Measurements from ENCODE around the gene ATMIN.

Gene ATMIN

GRCh38 chr16:81003064-81003463, 32.6 kb upstream of the ATMIN start:
- Histone ChIP-seq H3K27ac (ENCODE audit: low read length) (no peak overlapping the region), H3K9ac (ENCODE audit: low read length) (no peak overlapping the region), H3K4me2 (ENCODE audit: low read length) (no peak overlapping the region)

GRCh38 chr16:81003610-81004460, 31.8 kb upstream of the ATMIN start:
- Histone ChIP-seq H4K20me1 (ENCODE audit: insufficient read depth, low read length) (peaks cover 36% of the 10 kb centered on the region), H3K4me2 (ENCODE audit: low read length) (peak overlapping the region; percentile 100)
- TF ChIP-seq, protein P1, sequence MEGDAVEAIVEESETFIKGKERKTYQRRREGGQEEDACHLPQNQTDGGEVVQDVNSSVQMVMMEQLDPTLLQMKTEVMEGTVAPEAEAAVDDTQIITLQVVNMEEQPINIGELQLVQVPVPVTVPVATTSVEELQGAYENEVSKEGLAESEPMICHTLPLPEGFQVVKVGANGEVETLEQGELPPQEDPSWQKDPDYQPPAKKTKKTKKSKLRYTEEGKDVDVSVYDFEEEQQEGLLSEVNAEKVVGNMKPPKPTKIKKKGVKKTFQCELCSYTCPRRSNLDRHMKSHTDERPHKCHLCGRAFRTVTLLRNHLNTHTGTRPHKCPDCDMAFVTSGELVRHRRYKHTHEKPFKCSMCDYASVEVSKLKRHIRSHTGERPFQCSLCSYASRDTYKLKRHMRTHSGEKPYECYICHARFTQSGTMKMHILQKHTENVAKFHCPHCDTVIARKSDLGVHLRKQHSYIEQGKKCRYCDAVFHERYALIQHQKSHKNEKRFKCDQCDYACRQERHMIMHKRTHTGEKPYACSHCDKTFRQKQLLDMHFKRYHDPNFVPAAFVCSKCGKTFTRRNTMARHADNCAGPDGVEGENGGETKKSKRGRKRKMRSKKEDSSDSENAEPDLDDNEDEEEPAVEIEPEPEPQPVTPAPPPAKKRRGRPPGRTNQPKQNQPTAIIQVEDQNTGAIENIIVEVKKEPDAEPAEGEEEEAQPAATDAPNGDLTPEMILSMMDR (IDR thresholded peaks at IDR 0.05; ENCODE audit: low read depth, low read length), result no peak
- no peak for TF ChIP-seq EZH2phosphoT487 (IDR thresholded peaks at IDR 0.05; ENCODE audit: low read depth)

More at GRCh38 chr16:81003064-81003463, 32.6 kb upstream of the ATMIN start:
- peaks cover 30% of the 10 kb centered on the region for H4K20me1 ChIP-seq (ENCODE audit: insufficient read depth, low read length)
- peaks cover 23% of the 10 kb centered on the region for H3K4me1 ChIP-seq (ENCODE audit: low read length)
- no peaks in the 10 kb centered on the region for H3K27me3 ChIP-seq (ENCODE audit: low read depth, low read length)
- TF ChIP-seq EZH2phosphoT487 (IDR thresholded peaks at IDR 0.05; ENCODE audit: low read depth), result no peak
- TF ChIP-seq, protein P1 (IDR thresholded peaks at IDR 0.05; ENCODE audit: low read depth, low read length), result no peak
- peaks cover 91% of the 10 kb centered on the region for H3K79me2 ChIP-seq (ENCODE audit: low read length)
- no peaks in the 10 kb centered on the region for H3K9me3 ChIP-seq (ENCODE audit: insufficient read depth, low read length)
- H2AFZ ChIP-seq (ENCODE audit: low read depth, low read length), result no peak overlapping the region
- H3K36me3 ChIP-seq (replicated peaks; ENCODE audit: low read depth, low read length), result peaks cover 5% of the 10 kb centered on the region
- no peak overlapping the region for H3K4me3 ChIP-seq (ENCODE audit: low read length)

GRCh38 chr16:81004646-81005353, 30.8 kb upstream of the ATMIN start:
- Histone ChIP-seq H3K9me3 (ENCODE audit: insufficient read depth, low read length) (no peaks in the 10 kb centered on the region), H3K9ac (ENCODE audit: low read length) (peak overlapping the region; percentile 53), H2AFZ (ENCODE audit: low read depth, low read length) (no peak overlapping the region), H3K27me3 (ENCODE audit: low read depth, low read length) (no peaks in the 10 kb centered on the region), H3K4me1 (ENCODE audit: low read length) (peaks cover 24% of the 10 kb centered on the region), H3K27ac (ENCODE audit: low read length) (peak overlapping the region; percentile 54), H3K79me2 (ENCODE audit: low read length) (peaks cover 91% of the 10 kb centered on the region), H3K4me3 (ENCODE audit: low read length) (peak overlapping the region; percentile 95), H4K20me1 (ENCODE audit: insufficient read depth, low read length) (peaks cover 33% of the 10 kb centered on the region), H3K4me2 (ENCODE audit: low read length) (peak overlapping the region; percentile 100), H3K36me3 (replicated peaks; ENCODE audit: low read depth, low read length) (peaks cover 10% of the 10 kb centered on the region)
- TF ChIP-seq, protein P1 (IDR thresholded peaks at IDR 0.05; ENCODE audit: low read depth, low read length), result peak; percentile 72
- no peak for TF ChIP-seq EZH2phosphoT487 (IDR thresholded peaks at IDR 0.05; ENCODE audit: low read depth)

More at GRCh38 chr16:81003610-81004460, 31.8 kb upstream of the ATMIN start:
- peak overlapping the region; percentile 95 for H3K4me3 ChIP-seq (ENCODE audit: low read length)
- H3K9me3 ChIP-seq (ENCODE audit: insufficient read depth, low read length), result no peaks in the 10 kb centered on the region
- H3K27me3 ChIP-seq (ENCODE audit: low read depth, low read length), result no peaks in the 10 kb centered on the region
- peak overlapping the region; percentile 53 for H3K9ac ChIP-seq (ENCODE audit: low read length)
- H3K79me2 ChIP-seq (ENCODE audit: low read length), result peaks cover 91% of the 10 kb centered on the region
- H3K27ac ChIP-seq (ENCODE audit: low read length), result no peak overlapping the region
- peaks cover 5% of the 10 kb centered on the region for H3K36me3 ChIP-seq (replicated peaks; ENCODE audit: low read depth, low read length)
- H2AFZ ChIP-seq (ENCODE audit: low read depth, low read length), result no peak overlapping the region
- peaks cover 24% of the 10 kb centered on the region for H3K4me1 ChIP-seq (ENCODE audit: low read length)

DNA sequence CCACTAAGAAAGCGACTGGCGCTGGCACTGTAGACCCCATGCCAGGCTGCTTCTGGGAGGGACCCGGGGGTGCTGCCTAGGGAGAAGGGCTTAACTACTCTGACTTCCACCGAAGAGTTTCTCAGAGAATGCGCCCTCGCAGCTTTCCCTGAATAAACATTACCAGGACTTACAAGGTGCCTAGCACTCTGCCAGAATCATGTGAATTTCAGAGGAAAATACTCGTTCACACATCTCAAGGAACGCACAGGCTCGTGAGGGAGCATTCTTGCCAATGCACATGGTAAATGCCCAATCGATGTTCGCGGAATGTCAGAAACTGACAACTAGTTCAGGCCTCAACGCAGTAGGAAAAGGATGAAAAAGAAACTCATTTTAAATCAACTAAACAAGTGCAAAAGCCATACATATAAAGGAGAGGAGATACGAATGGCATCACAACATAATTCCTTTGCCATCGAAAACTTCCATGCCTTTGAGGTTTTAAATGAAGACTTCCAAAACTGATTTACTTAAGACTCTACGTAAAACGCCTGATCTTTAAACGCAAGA, 30.0 kb upstream of the ATMIN start:
- H3K9ac ChIP-seq (ENCODE audit: low read length), result peak overlapping the region; percentile 94
- peaks cover 24% of the 10 kb centered on the region for H3K4me1 ChIP-seq (ENCODE audit: low read length)
- H4K20me1 ChIP-seq (ENCODE audit: insufficient read depth, low read length), result peaks cover 35% of the 10 kb centered on the region
- no peak overlapping the region for H2AFZ ChIP-seq (ENCODE audit: low read depth, low read length)
- peak overlapping the region; percentile 100 for H3K4me2 ChIP-seq (ENCODE audit: low read length)
- H3K27me3 ChIP-seq (ENCODE audit: low read depth, low read length), result no peaks in the 10 kb centered on the region
- H3K4me3 ChIP-seq (ENCODE audit: low read length), result peak overlapping the region; percentile 95
- peaks cover 92% of the 10 kb centered on the region for H3K79me2 ChIP-seq (ENCODE audit: low read length)
- H3K27ac ChIP-seq (ENCODE audit: low read length), result peak overlapping the region; percentile 92
- H3K9me3 ChIP-seq (ENCODE audit: insufficient read depth, low read length), result no peaks in the 10 kb centered on the region
- peaks cover 10% of the 10 kb centered on the region for H3K36me3 ChIP-seq (replicated peaks; ENCODE audit: low read depth, low read length)
- TF ChIP-seq EZH2phosphoT487 (IDR thresholded peaks at IDR 0.05; ENCODE audit: low read depth), result no peak
- TF ChIP-seq, protein P1 (IDR thresholded peaks at IDR 0.05; ENCODE audit: low read depth, low read length), result no peak

All from OCI-LY3 (cell line).